ENCODE results near the gene DOCK4.

DNA sequence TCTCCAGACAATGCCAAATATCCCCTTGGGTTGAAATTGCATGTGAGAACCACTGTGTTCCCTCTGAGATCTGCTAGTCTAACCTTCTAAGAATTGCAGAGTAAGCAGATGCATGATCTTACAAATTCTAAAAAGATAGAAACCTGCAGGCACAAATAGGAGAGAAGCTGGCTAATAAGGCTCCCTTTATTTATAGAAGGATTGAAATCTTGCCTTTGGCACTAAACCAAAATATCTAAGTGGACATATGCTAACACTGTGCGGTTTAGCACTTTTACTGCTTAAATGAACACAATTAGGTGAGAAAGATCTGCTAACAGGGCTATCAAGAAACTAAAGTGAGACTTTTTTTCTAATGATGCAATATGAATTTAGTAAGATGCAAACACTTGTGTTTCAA is 225.5 kb downstream of the DOCK4 start:
- TF ChIP-seq, protein P1, sequence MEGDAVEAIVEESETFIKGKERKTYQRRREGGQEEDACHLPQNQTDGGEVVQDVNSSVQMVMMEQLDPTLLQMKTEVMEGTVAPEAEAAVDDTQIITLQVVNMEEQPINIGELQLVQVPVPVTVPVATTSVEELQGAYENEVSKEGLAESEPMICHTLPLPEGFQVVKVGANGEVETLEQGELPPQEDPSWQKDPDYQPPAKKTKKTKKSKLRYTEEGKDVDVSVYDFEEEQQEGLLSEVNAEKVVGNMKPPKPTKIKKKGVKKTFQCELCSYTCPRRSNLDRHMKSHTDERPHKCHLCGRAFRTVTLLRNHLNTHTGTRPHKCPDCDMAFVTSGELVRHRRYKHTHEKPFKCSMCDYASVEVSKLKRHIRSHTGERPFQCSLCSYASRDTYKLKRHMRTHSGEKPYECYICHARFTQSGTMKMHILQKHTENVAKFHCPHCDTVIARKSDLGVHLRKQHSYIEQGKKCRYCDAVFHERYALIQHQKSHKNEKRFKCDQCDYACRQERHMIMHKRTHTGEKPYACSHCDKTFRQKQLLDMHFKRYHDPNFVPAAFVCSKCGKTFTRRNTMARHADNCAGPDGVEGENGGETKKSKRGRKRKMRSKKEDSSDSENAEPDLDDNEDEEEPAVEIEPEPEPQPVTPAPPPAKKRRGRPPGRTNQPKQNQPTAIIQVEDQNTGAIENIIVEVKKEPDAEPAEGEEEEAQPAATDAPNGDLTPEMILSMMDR (IDR thresholded peaks at IDR 0.05) = no peak
- TF ChIP-seq POLR2A (IDR thresholded peaks at IDR 0.05) = no peak
